Kidney (tissue), 14 donors: ENCODE results near the gene MFNG. TPM values are rescaled to one million over a fixed set of nuclear protein-coding genes. Genes with fewer than 3 reads are reported as not detected.

Experiments
- DNase-seq, 5 donors: peaks; one replicate each; pipeline ENCODE4 v3.0.0-alpha.2; 2013 to 2020
- FAIRE-seq: peaks from 2 replicates; lab custom pipeline; 2012; peaks lifted over from hg19 to GRCh38; lab: Jason Lieb, UNC
- H3K27ac ChIP-seq, 2 donors: one replicate each; pipeline ENCODE4 v1.7.0; 2013; ENCODE audit warnings: low read depth in 2 of 2, low read length in 2 of 2, inconsistent platforms in 1 of 2
- H3K27me3 ChIP-seq: one replicate; pipeline ENCODE4 v1.7.1; 2013; ENCODE audit warnings: low read length, inconsistent platforms; ENCODE audit not compliant: control insufficient read depth, insufficient read depth
- H3K36me3 ChIP-seq, 3 donors: one replicate each; pipeline versions ENCODE4 v1.7.0 to v1.7.1; 2013; ENCODE audit warnings: low read length in 3 of 3, control low read depth in 1 of 3, inconsistent platforms in 1 of 3; ENCODE audit not compliant: insufficient read depth in 3 of 3, control insufficient read depth in 2 of 3
- H3K4me1 ChIP-seq, 3 donors: one replicate each; pipeline versions ENCODE4 v1.7.0 to v1.7.1; 2013; ENCODE audit warnings: low read length in 3 of 3, inconsistent platforms in 1 of 3, low read depth in 1 of 3; ENCODE audit not compliant: control insufficient read depth in 2 of 3, insufficient read depth in 2 of 3
- H3K4me3 ChIP-seq, 3 donors: one replicate each; pipeline versions ENCODE4 v1.7.0 to v1.8.1; 2013; ENCODE audit warnings: low read length in 3 of 3, control low read depth in 1 of 3, inconsistent platforms in 1 of 3
- H3K9ac ChIP-seq, 3 donors: one replicate each; pipeline versions ENCODE4 v1.7.0 to v1.7.1; 2013; ENCODE audit warnings: low read length in 3 of 3, control low read depth in 1 of 3, inconsistent platforms in 1 of 3
- H3K9me3 ChIP-seq, 3 donors: one replicate each; pipeline versions ENCODE4 v1.7.0 to v1.7.1; 2013; ENCODE audit warnings: low read length in 3 of 3, control low read depth in 1 of 3, inconsistent platforms in 1 of 3; ENCODE audit not compliant: control insufficient read depth in 2 of 3, insufficient read depth in 1 of 3
- intact Hi-C: fragments of 100-400 bp; cut with DNase I; formaldehyde crosslinking; loops from one replicate; pipeline ENCODE4 v1.11.1; 2022
- polyA plus RNA-seq: library from polyadenylated mRNA; stranded (reverse); fragments of 350-450 nt; fragmentation: Illumina TruSeq; extraction: RNeasy Lipid Tissue Mini Kit (QIAGEN cat#74804); gene quantifications from one replicate; pipeline ENCODE4 v1.2.3, GENCODE V29; 2014; ENCODE audit warnings: low read depth, low replicate concordance; ENCODE audit not compliant: insufficient read depth
- total RNA-seq: library from RNA; stranded (reverse); fragmentation: NEBNext Ultra II Directional; extraction: Animal tissue kit (Norgen Biotek cat#: 25700); gene quantifications from one replicate; pipeline ENCODE4 v1.2.1, GENCODE V29; 2021
- TF ChIP-seq, protein P1 (sequence below): IDR thresholded peaks from 3 replicates; pipeline ENCODE4 v1.5.1; 2012; ENCODE audit warnings: mild to moderate bottlenecking, moderate library complexity, borderline replicate concordance; ENCODE audit not compliant: insufficient read depth; ENCODE audit errors: extremely low read depth
- donor health status: control.
- donor health status: control.
- donor health status: control.
- donor health status: control.
- donor health status: control.
- donor health status: DM: yes; HTN: yes; CAD: no.
- donor health status: Normal renal cell carcinoma (clear cell type).

Gene MFNG
- total and polyA plus RNA-seq, 2 donors from 2014 or later = 9.1 to 31.1 TPM

DNA sequence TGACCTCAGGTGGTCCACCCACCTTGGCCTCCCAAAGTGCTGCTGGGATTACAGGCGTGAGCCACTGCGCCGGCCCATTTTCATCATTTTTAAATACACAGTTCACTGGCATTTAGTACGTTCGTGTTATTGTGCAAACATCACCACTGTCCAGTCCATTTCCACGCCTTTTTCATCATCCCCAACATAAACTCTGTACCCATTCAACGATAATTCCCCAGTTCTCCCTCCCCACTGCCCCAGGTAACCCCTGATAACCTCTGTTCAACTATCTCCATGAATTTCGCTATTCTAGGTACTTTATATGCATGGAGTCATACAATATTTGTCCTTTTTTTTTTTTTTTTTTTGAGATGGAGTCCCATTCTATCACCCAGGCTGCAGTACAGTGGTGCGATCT lies 40.7 kb downstream of the MFNG start:
- no peak overlapping the region for H3K9ac ChIP-seq
- no peak for DNase-seq
- H3K4me1 ChIP-seq = no peaks in the 10 kb centered on the region
- TF ChIP-seq, protein P1, sequence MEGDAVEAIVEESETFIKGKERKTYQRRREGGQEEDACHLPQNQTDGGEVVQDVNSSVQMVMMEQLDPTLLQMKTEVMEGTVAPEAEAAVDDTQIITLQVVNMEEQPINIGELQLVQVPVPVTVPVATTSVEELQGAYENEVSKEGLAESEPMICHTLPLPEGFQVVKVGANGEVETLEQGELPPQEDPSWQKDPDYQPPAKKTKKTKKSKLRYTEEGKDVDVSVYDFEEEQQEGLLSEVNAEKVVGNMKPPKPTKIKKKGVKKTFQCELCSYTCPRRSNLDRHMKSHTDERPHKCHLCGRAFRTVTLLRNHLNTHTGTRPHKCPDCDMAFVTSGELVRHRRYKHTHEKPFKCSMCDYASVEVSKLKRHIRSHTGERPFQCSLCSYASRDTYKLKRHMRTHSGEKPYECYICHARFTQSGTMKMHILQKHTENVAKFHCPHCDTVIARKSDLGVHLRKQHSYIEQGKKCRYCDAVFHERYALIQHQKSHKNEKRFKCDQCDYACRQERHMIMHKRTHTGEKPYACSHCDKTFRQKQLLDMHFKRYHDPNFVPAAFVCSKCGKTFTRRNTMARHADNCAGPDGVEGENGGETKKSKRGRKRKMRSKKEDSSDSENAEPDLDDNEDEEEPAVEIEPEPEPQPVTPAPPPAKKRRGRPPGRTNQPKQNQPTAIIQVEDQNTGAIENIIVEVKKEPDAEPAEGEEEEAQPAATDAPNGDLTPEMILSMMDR = no peak
- H3K9me3 ChIP-seq = peaks cover 0 to 4% (median 0%) of the 10 kb centered on the region in 3 donors
- FAIRE-seq = no peak
- H3K36me3 ChIP-seq = no peaks in the 10 kb centered on the region
- no peak overlapping the region for H3K4me3 ChIP-seq
- intact Hi-C loops = no loop called here
- H3K27me3 ChIP-seq = no peaks in the 10 kb centered on the region
- H3K27ac ChIP-seq = no peak overlapping the region

- FAIRE-seq (no peak), DNase-seq (no peak)
- no peaks in the 10 kb centered on the region for H3K27me3 ChIP-seq
- H3K4me1 ChIP-seq = no peaks in the 10 kb centered on the region
- no peak overlapping the region for H3K9ac ChIP-seq
- intact Hi-C loops = no loop called here
- H3K36me3 ChIP-seq = no peaks in the 10 kb centered on the region
- TF ChIP-seq, protein P1 = no peak
- H3K27ac ChIP-seq = no peak overlapping the region
- H3K4me3 ChIP-seq = no peak overlapping the region
- H3K9me3 ChIP-seq = peaks cover 0 to 4% (median 0%) of the 10 kb centered on the region in 3 donors
Observed at GRCh38 chr22:37443977-37444376, 42.2 kb downstream of the MFNG start.

DNA sequence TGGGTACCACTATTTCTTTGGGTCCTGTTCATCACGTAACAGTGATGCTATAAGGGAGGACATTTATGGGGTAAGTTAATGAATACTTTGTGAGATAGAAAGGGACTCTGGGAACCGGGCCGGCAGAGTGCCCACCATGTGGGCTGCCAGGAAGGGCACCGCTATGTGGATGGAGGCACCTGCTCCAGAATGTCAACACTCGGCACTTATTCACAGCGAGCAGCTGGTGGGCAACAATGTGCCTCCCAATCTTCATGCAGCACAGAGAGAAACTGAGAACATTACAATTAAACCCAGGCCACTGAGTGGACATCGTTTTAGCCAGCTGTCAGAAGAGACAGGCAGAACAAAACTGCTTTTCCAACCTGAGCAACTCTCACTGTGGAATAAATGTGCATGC lies 43.1 kb downstream of the MFNG start:
- Histone ChIP-seq H3K4me3 (no peak overlapping the region), H3K27ac (no peak overlapping the region), H3K27me3 (no peaks in the 10 kb centered on the region), H3K9ac (no peak overlapping the region), H3K4me1 (no peaks in the 10 kb centered on the region), H3K9me3 (peaks cover 0 to 4% (median 0%) of the 10 kb centered on the region in 3 donors), H3K36me3 (no peaks in the 10 kb centered on the region)
- FAIRE-seq = no peak
- intact Hi-C loops = no loop called here
- no peak for DNase-seq
- TF ChIP-seq, protein P1 = no peak

DNA sequence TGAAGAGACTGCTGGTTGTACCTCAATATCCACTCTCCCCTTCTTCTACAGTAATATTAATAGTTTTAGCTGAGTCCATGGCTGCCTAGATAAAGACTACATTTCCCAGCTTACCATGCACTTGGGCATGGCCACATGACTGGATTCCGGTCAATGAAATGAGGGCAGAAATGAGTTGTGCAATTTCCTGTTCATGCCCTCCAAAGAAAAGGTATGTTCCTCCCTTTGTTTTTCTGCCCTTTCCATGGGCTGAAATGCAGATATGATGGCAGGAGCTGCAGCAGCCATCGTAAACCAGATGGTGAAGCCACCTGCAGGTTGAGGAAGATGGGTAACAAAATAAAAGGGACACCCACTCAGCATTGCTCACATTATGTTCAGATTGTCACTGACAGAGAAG lies 43.6 kb downstream of the MFNG start:
- H3K4me1 ChIP-seq = no peaks in the 10 kb centered on the region
- intact Hi-C loops = no loop called here
- FAIRE-seq (no peak), DNase-seq (no peak)
- peaks cover 0 to 4% (median 0%) of the 10 kb centered on the region in 3 donors for H3K9me3 ChIP-seq
- TF ChIP-seq, protein P1 = no peak
- H3K9ac ChIP-seq = no peak overlapping the region
- H3K27ac ChIP-seq = no peak overlapping the region
- no peak overlapping the region for H3K4me3 ChIP-seq
- no peaks in the 10 kb centered on the region for H3K27me3 ChIP-seq
- no peaks in the 10 kb centered on the region for H3K36me3 ChIP-seq
